AG09309 (cell line): ENCODE results near the gene NAMPT.

Experiments
- DNase-seq: peaks from one replicate; pipeline ENCODE4 v3.0.0-alpha.2; 2010; ENCODE audit warnings: low read depth
- H3K4me3 ChIP-seq: 2 replicates; pipeline ENCODE4 v1.5.1; 2011; ENCODE audit warnings: mild to moderate bottlenecking, low read depth, low read length, moderate library complexity; ENCODE audit not compliant: control insufficient read depth
- TF ChIP-seq, protein P1 (sequence below): IDR thresholded peaks from 2 replicates; pipeline ENCODE4 v1.5.1; 2011; ENCODE audit warnings: mild to moderate bottlenecking, low read depth, low read length, inconsistent platforms; ENCODE audit not compliant: insufficient read depth, control insufficient read depth; ENCODE audit errors: missing control alignments

The NAMPT gene

DNA sequence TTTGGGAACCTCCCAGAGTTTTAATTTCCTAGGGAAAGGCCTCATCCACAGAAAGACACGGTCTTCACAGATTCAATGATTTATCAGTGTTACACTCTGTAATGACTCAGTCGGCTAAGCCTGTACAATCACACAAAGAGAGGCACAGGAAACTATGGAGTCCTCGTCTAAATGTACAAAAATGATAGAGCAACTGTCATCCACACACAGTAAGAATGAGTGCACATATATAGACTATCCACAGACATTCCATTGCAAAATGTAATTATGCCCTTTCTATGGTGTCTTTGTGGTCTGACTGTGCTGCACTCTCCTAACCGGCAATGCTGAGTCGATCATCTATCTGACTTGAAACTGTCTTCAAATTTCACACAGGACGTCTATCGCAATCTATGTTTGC lies 3.5 kb upstream of the NAMPT start:
- no peak overlapping the region for H3K4me3 ChIP-seq
- no peak for DNase-seq
- TF ChIP-seq, protein P1, sequence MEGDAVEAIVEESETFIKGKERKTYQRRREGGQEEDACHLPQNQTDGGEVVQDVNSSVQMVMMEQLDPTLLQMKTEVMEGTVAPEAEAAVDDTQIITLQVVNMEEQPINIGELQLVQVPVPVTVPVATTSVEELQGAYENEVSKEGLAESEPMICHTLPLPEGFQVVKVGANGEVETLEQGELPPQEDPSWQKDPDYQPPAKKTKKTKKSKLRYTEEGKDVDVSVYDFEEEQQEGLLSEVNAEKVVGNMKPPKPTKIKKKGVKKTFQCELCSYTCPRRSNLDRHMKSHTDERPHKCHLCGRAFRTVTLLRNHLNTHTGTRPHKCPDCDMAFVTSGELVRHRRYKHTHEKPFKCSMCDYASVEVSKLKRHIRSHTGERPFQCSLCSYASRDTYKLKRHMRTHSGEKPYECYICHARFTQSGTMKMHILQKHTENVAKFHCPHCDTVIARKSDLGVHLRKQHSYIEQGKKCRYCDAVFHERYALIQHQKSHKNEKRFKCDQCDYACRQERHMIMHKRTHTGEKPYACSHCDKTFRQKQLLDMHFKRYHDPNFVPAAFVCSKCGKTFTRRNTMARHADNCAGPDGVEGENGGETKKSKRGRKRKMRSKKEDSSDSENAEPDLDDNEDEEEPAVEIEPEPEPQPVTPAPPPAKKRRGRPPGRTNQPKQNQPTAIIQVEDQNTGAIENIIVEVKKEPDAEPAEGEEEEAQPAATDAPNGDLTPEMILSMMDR: no peak

DNA sequence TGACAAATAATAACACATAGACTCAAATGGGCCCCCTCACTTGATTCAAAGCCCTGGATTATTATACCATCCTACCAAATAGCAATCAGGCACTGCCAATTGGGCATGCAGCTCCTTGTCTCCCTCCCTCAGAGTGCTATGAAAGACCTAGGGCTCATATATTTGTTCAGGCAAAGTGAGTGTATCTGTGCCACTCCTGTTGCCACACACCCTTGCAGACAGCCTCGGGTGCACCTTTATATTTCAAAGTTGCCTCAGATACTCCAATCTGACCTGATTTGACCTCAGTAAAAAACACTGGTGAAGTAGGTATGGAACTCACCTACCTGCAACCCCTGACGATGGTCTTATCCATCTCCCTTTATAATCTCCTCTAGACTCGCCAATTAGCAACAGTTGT lies 3.0 kb upstream of the NAMPT start:
- no peak overlapping the region for H3K4me3 ChIP-seq
- DNase-seq: no peak
- TF ChIP-seq, protein P1: no peak

DNA sequence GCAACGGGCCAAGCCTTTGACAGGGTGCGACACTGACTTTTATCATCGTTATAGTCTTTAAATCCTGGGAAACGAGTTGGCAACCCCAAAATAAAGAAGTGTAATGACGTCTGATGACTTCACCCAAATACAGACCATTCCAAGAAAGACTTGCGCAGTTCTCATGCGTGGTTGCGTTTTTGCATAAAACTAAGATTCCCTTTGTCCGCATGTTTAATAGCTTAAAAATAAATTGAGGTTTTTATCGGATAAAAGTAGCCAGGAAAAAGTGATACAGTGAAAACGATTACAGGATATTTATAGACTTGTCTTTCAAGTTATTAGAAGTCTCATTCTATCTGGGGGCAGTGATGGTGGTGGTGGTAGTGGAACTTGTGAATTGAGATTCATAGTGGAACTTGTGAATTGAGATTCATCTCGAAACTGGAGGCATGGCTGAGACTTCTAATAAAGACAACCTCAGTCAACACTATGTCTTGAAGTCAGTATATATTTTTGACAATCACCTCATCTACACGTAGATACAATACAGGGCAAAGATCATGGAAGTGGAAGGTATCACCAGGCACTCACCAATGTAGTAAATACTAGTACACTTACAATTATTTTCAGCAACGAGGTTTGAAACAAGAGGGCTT lies 1.2 kb upstream of the NAMPT start:
- no peak for DNase-seq
- H3K4me3 ChIP-seq: peak overlapping the region; percentile 94
- TF ChIP-seq, protein P1: no peak

DNA sequence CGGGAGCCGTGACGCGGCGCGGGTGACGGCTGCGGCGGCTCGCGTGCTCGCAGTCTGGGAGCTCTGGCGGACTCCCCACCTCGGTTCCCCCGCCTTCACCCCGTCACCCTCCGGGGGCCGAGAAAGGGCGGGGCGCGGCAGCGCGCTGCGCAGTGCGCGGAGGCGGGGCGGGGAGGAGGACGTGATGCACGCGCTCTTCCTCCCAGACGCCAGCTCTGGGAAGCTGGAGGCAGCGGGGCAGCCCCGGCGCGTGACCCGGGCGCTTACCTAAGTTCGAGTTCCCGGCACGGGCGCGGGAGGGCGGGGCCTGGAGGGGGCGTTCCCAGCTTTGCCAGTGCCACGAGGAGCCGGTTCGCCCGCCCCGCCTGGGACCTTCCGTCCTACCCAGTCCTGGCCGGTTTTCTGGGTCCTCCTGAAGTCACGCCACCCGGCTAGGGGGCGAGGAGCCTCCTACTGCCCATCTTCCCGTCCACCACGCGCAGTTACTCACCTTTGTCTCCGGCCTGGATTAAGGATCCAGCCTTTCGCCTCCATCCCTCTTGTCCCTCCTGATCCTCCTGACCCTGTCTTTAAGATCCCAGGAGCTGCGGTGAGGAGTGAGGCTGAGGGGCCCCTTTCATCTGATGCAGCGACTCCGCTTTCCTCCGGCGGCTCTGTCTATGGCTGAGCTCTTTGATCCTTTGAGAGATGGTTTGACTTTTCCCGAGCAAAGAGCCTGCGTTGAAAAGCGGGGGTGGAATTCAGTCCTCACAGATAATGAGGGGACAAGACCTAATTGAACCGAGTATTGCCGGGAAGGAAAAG lies 470 bp upstream of the NAMPT start:
- TF ChIP-seq, protein P1: no peak
- DNase-seq: peak; percentile 92
- peak overlapping the region; percentile 94 for H3K4me3 ChIP-seq

DNA sequence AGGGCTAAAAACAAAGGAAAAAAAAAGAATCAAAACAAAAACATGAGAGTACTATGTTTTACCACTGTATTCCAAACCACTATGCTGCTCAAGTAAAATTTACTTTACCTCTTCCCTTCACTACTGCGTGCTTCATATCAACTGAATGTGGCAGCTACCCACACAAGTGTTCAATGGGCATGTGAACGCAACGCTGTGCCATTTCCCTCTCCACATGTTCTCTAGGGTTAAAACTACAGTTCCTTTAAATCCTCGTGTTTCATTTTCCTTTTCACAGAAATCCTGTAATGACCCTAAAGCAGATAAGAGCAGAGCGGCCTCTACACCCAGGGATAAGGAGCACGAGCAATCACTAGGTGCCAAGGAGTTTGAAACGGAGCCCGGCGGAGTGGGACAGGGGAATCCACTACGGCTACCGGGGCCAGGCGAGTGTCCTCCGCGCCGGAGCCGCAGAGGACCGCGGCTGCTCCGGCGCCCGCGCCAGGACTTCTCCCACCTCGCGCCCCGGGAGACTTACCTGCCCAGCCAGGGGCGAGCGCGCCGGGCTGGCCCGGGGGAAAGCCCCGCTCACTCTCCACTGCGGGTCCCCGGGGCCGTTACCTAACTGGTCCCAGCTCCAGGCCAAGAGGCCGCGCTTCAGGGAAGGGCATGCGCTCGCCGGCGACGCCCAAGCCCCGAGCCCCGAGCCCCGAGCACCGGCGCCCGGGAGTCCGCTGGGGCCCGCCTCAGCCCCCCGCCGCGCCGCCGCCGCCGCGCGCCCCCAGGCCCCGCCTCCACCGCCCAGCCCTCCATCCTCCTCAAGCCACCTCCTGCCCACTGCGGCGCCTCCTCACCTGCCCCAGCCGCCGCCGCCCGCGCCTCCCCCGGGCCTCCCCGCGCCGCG lies 711 bp downstream of the NAMPT start:
- DNase-seq: no peak
- TF ChIP-seq, protein P1: no peak
- H3K4me3 ChIP-seq: peak overlapping the region; percentile 94

DNA sequence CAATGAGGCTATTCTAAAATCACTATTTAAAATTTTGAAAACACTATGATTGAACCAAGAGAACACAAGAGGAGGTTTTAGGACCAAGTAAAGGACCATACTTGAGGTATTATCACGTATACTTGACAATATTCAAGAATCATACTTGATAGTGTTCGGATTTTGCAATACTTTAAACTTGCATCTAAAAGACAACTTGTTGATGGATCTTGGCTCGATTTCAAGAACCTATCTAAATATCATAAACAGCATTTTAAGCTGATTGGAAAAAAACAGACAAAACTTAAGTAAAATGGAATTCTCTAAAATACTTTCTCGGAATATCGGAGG lies 1.3 kb downstream of the NAMPT start:
- TF ChIP-seq, protein P1: no peak
- H3K4me3 ChIP-seq: peak overlapping the region; percentile 94
- DNase-seq: no peak
